Measurements from ENCODE around the gene POLR2F. TPM values are rescaled to one million over a fixed set of nuclear protein-coding genes. Genes with fewer than 3 reads are reported as not detected.

Gene POLR2F
- total and polyA plus RNA-seq, 4 donors, result 21.4 to 152 (median 56.3) TPM

GRCh38 chr22:38012604-38013072, 59.1 kb downstream of the POLR2F start:
- no peak overlapping the region for H3K27ac ChIP-seq (ENCODE audit: low read depth in 1 of 2, low read length in 2 of 2)
- no peaks in the 10 kb centered on the region for H3K27me3 ChIP-seq (ENCODE audit: control insufficient read depth in 4 of 4, insufficient read depth in 4 of 4, low read length in 3 of 4)
- no peak overlapping the region for H3K9ac ChIP-seq (ENCODE audit: low read depth in 1 of 2, low read length in 2 of 2)
- TF ChIP-seq TAF1 (conservative IDR thresholded peaks at IDR 0.05), result no peak
- TF ChIP-seq RXRA (IDR thresholded peaks at IDR 0.05), result no peak
- no peak for TF ChIP-seq HNF4G (IDR thresholded peaks at IDR 0.05)
- TF ChIP-seq, protein P1, sequence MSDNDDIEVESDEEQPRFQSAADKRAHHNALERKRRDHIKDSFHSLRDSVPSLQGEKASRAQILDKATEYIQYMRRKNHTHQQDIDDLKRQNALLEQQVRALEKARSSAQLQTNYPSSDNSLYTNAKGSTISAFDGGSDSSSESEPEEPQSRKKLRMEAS (IDR thresholded peaks at IDR 0.05), result no peak
- no peak for TF ChIP-seq NR2F2 (IDR thresholded peaks at IDR 0.05)
- TF ChIP-seq ATF3 (IDR thresholded peaks at IDR 0.05), result no peak
- TF ChIP-seq, protein P2, sequence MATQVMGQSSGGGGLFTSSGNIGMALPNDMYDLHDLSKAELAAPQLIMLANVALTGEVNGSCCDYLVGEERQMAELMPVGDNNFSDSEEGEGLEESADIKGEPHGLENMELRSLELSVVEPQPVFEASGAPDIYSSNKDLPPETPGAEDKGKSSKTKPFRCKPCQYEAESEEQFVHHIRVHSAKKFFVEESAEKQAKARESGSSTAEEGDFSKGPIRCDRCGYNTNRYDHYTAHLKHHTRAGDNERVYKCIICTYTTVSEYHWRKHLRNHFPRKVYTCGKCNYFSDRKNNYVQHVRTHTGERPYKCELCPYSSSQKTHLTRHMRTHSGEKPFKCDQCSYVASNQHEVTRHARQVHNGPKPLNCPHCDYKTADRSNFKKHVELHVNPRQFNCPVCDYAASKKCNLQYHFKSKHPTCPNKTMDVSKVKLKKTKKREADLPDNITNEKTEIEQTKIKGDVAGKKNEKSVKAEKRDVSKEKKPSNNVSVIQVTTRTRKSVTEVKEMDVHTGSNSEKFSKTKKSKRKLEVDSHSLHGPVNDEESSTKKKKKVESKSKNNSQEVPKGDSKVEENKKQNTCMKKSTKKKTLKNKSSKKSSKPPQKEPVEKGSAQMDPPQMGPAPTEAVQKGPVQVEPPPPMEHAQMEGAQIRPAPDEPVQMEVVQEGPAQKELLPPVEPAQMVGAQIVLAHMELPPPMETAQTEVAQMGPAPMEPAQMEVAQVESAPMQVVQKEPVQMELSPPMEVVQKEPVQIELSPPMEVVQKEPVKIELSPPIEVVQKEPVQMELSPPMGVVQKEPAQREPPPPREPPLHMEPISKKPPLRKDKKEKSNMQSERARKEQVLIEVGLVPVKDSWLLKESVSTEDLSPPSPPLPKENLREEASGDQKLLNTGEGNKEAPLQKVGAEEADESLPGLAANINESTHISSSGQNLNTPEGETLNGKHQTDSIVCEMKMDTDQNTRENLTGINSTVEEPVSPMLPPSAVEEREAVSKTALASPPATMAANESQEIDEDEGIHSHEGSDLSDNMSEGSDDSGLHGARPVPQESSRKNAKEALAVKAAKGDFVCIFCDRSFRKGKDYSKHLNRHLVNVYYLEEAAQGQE (IDR thresholded peaks at IDR 0.05), result no peak
- TF ChIP-seq FOXA1 (IDR thresholded peaks at IDR 0.05), result no peak
- no peak for TF ChIP-seq SP1 (IDR thresholded peaks at IDR 0.05)
- H3K4me3 ChIP-seq (ENCODE audit: low read depth in 1 of 3, low read length in 3 of 3), result no peak overlapping the region
- no peak for DNase-seq (ENCODE audit: low spot score)
- 73% methylated on average over 7 of the region's 7 CpGs for WGBS
- peaks cover 0 to 6% (median 0%) of the 10 kb centered on the region in 4 donors for H3K4me1 ChIP-seq (ENCODE audit: control insufficient read depth in 4 of 4, insufficient read depth in 4 of 4, low read length in 3 of 4)
- H3K36me3 ChIP-seq (ENCODE audit: control insufficient read depth in 4 of 4, insufficient read depth in 3 of 4, low read depth in 1 of 4, low read length in 3 of 4), result no peaks in the 10 kb centered on the region
- no peaks in the 10 kb centered on the region for H3K9me3 ChIP-seq (ENCODE audit: control insufficient read depth in 4 of 4, low read length in 3 of 4)

- Histone ChIP-seq H3K9ac (ENCODE audit: low read depth in 1 of 2, low read length in 2 of 2) (no peak overlapping the region), H3K27me3 (ENCODE audit: control insufficient read depth in 4 of 4, insufficient read depth in 4 of 4, low read length in 3 of 4) (no peaks in the 10 kb centered on the region), H3K36me3 (ENCODE audit: control insufficient read depth in 4 of 4, insufficient read depth in 3 of 4, low read depth in 1 of 4, low read length in 3 of 4) (no peaks in the 10 kb centered on the region), H3K4me1 (ENCODE audit: control insufficient read depth in 4 of 4, insufficient read depth in 4 of 4, low read length in 3 of 4) (peaks cover 0 to 6% (median 0%) of the 10 kb centered on the region in 4 donors), H3K4me3 (ENCODE audit: low read depth in 1 of 3, low read length in 3 of 3) (no peak overlapping the region), H3K27ac (ENCODE audit: low read depth in 1 of 2, low read length in 2 of 2) (no peak overlapping the region), H3K9me3 (ENCODE audit: control insufficient read depth in 4 of 4, low read length in 3 of 4) (no peaks in the 10 kb centered on the region)
- DNase-seq (ENCODE audit: low spot score), result no peak
- TF ChIP-seq GABPA (IDR thresholded peaks at IDR 0.05 in 1 of 2, conservative IDR thresholded peaks at IDR 0.05 in 1 of 2), result no peak
- WGBS, result 97% methylated on average over 1 of the region's 1 CpG
Observed at GRCh38 chr22:38014083-38014482, 60.6 kb downstream of the POLR2F start.

DNA sequence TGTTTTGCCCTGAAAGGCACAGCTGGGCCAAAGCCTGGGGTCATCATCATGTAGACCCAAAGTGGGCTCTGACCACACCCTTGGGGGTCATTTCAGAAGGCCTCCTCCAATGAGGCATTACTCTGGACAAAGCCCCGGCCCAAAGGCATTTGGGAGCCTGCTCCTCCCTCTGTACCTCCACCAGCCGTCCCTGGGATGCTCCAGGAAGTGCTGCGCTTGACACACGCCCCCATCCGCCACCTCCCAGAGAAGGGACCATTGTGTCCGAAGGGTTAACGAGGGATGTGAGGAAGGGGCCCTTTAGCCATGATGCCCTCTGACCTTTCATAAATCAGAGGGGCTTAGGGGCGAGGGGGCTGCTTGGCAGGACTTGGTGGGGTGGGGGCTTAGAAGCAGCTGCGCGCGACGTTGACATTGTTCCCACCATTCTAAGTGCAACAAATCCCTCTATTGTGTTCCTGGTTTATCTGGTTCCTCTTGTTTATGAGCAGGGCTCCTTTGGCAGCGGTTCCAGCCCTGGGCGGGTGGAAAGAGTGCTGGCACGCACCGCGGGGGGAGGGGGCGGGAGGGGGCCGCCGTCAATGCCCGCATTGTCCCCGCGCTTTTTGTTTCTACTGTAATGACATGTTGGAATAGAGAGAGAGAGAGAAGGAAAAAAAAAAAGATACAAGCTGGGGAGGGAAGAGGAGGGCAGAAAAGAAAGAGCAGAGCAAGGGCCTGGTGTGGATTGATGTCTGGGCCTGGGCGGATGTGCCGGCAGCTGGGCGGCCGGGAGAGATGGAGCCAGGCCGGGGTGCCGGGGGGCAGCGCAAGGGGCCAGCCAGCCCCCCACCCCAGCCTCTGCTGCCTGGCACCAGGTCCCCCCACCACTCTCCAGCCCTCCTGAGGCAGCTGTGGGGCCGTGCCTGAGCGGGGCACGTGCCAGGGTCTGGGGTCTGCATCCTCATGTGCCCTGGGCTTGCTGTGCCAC, 63.0 kb downstream of the POLR2F start:
- H3K4me3 ChIP-seq (ENCODE audit: low read depth in 1 of 3, low read length in 3 of 3), result no peak overlapping the region
- DNase-seq (ENCODE audit: low spot score), result no peak
- peaks cover 0 to 6% (median 0%) of the 10 kb centered on the region in 4 donors for H3K4me1 ChIP-seq (ENCODE audit: control insufficient read depth in 4 of 4, insufficient read depth in 4 of 4, low read length in 3 of 4)
- no peak overlapping the region for H3K9ac ChIP-seq (ENCODE audit: low read depth in 1 of 2, low read length in 2 of 2)
- no peaks in the 10 kb centered on the region for H3K27me3 ChIP-seq (ENCODE audit: control insufficient read depth in 4 of 4, insufficient read depth in 4 of 4, low read length in 3 of 4)
- WGBS, result 66% methylated on average over 33 of the region's 33 CpGs
- H3K9me3 ChIP-seq (ENCODE audit: control insufficient read depth in 4 of 4, low read length in 3 of 4), result no peaks in the 10 kb centered on the region
- no peaks in the 10 kb centered on the region for H3K36me3 ChIP-seq (ENCODE audit: control insufficient read depth in 4 of 4, insufficient read depth in 3 of 4, low read depth in 1 of 4, low read length in 3 of 4)
- peak overlapping the region; percentile 14 to 31 for H3K27ac ChIP-seq (ENCODE audit: low read depth in 1 of 2, low read length in 2 of 2)
- TF ChIP-seq GABPA (IDR thresholded peaks at IDR 0.05 in 1 of 2, conservative IDR thresholded peaks at IDR 0.05 in 1 of 2), result no peak
- TF ChIP-seq RXRA (IDR thresholded peaks at IDR 0.05), result no peak
- TF ChIP-seq, protein P3, sequence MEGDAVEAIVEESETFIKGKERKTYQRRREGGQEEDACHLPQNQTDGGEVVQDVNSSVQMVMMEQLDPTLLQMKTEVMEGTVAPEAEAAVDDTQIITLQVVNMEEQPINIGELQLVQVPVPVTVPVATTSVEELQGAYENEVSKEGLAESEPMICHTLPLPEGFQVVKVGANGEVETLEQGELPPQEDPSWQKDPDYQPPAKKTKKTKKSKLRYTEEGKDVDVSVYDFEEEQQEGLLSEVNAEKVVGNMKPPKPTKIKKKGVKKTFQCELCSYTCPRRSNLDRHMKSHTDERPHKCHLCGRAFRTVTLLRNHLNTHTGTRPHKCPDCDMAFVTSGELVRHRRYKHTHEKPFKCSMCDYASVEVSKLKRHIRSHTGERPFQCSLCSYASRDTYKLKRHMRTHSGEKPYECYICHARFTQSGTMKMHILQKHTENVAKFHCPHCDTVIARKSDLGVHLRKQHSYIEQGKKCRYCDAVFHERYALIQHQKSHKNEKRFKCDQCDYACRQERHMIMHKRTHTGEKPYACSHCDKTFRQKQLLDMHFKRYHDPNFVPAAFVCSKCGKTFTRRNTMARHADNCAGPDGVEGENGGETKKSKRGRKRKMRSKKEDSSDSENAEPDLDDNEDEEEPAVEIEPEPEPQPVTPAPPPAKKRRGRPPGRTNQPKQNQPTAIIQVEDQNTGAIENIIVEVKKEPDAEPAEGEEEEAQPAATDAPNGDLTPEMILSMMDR (IDR thresholded peaks at IDR 0.05; ENCODE audit: low read depth, low read length, missing input control), result no peak
- TF ChIP-seq RAD21 (IDR thresholded peaks at IDR 0.05), result no peak
- TF ChIP-seq, protein P4, sequence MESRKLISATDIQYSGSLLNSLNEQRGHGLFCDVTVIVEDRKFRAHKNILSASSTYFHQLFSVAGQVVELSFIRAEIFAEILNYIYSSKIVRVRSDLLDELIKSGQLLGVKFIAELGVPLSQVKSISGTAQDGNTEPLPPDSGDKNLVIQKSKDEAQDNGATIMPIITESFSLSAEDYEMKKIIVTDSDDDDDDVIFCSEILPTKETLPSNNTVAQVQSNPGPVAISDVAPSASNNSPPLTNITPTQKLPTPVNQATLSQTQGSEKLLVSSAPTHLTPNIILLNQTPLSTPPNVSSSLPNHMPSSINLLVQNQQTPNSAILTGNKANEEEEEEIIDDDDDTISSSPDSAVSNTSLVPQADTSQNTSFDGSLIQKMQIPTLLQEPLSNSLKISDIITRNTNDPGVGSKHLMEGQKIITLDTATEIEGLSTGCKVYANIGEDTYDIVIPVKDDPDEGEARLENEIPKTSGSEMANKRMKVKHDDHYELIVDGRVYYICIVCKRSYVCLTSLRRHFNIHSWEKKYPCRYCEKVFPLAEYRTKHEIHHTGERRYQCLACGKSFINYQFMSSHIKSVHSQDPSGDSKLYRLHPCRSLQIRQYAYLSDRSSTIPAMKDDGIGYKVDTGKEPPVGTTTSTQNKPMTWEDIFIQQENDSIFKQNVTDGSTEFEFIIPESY (IDR thresholded peaks at IDR 0.05), result no peak
- no peak for TF ChIP-seq HNF4G (IDR thresholded peaks at IDR 0.05)
- TF ChIP-seq SP1 (IDR thresholded peaks at IDR 0.05), result no peak
- no peak for TF ChIP-seq EGR1 (IDR thresholded peaks at IDR 0.05; ENCODE audit: low read depth in 2 of 2)
- TF ChIP-seq, protein P1 (IDR thresholded peaks at IDR 0.05), result no peak
- TF ChIP-seq JUND (IDR thresholded peaks at IDR 0.05), result no peak
- no peak for TF ChIP-seq NR2F2 (IDR thresholded peaks at IDR 0.05)
- TF ChIP-seq TAF1 (conservative IDR thresholded peaks at IDR 0.05), result no peak
- no peak for TF ChIP-seq YY1 (IDR thresholded peaks at IDR 0.05)
- no peak for TF ChIP-seq HNF4A (conservative IDR thresholded peaks at IDR 0.05)
